DND-41 (cell line): ENCODE results near the gene DMPK.

ENCODE experiments used
- ATAC-seq: fragments of 200-7000 bp; cut with Tn5 transposase; 3 replicates; pipeline ENCODE4 v1.9.1; 2021; ENCODE audit warnings: low read depth; ENCODE audit not compliant: insufficient read depth
- DNase-seq: peaks from one replicate; pipeline ENCODE4 v3.0.0-alpha.2; 2020
- H2AFZ ChIP-seq: 2 replicates; pipeline ENCODE4 v1.6.0; 2012; ENCODE audit warnings: low read depth, low read length
- H3K27ac ChIP-seq: 2 replicates; pipeline ENCODE4 v1.5.1; 2012; ENCODE audit warnings: low read length, inconsistent platforms
- H3K27me3 ChIP-seq: fragments of 200-600 bp; sonication (generic); 2 replicates; pipeline ENCODE4 v1.6.0; 2012; ENCODE audit warnings: low read length, mild to moderate bottlenecking, inconsistent platforms; ENCODE audit not compliant: insufficient read depth, poor library complexity
- H3K36me3 ChIP-seq: 2 replicates; pipeline ENCODE4 v1.5.1; 2012; ENCODE audit warnings: low read length, inconsistent platforms; ENCODE audit not compliant: insufficient read depth
- H3K4me1 ChIP-seq: 2 replicates; pipeline ENCODE4 v1.5.1; 2012; ENCODE audit warnings: mild to moderate bottlenecking, low read length; ENCODE audit not compliant: insufficient read depth
- H3K4me2 ChIP-seq: 2 replicates; pipeline ENCODE4 v1.6.0; 2012; ENCODE audit warnings: mild to moderate bottlenecking, moderate library complexity, low read length, inconsistent platforms; ENCODE audit not compliant: insufficient read depth
- H3K4me3 ChIP-seq, 2 experiments: fragments of 200-600 bp in 1 of 2; shearing (Covaris generic) in 1 of 2; 2 replicates each; pipeline ENCODE4 v1.5.1; 2012 to 2016; ENCODE audit warnings: inconsistent platforms in 2 of 2, low read length in 2 of 2, mild to moderate bottlenecking in 2 of 2, low read depth in 1 of 2, moderate library complexity in 1 of 2
- H3K79me2 ChIP-seq: 2 replicates; pipeline ENCODE4 v1.6.0; 2012; ENCODE audit warnings: low read length, inconsistent platforms; ENCODE audit not compliant: insufficient read depth
- H3K9ac ChIP-seq: 2 replicates; pipeline ENCODE4 v1.6.0; 2012; ENCODE audit warnings: low read depth, mild to moderate bottlenecking, inconsistent platforms, low read length, moderate library complexity
- H3K9me3 ChIP-seq: 2 replicates; pipeline ENCODE4 v1.5.1; 2012; ENCODE audit warnings: low read length, moderate library complexity, mild to moderate bottlenecking, inconsistent platforms; ENCODE audit not compliant: insufficient read depth, severe bottlenecking
- H4K20me1 ChIP-seq: 2 replicates; pipeline ENCODE4 v1.6.0; 2012; ENCODE audit warnings: low read length; ENCODE audit not compliant: insufficient read depth
- CTCF ChIP-seq: IDR thresholded peaks from 2 replicates; pipeline ENCODE4 v1.5.1; 2012; ENCODE audit warnings: borderline replicate concordance, low read length, moderate library complexity, mild to moderate bottlenecking; ENCODE audit not compliant: poor library complexity, severe bottlenecking; ENCODE audit errors: extremely low read depth
- EZH2 ChIP-seq: IDR thresholded peaks from 3 replicates; pipeline ENCODE4 v1.6.1; 2012; ENCODE audit warnings: borderline replicate concordance, low read depth, mild to moderate bottlenecking, moderate library complexity, low read length, inconsistent platforms; ENCODE audit not compliant: severe bottlenecking

The DMPK gene

GRCh38 chr19:45816236-45817009 lies 34.1 kb upstream of the DMPK start:
- Histone ChIP-seq H3K79me2 (no peaks in the 10 kb centered on the region), H3K27ac (no peak overlapping the region), H2AFZ (no peak overlapping the region), H3K4me2 (no peak overlapping the region), H3K4me3 (no peak overlapping the region), H3K27me3 (no peaks in the 10 kb centered on the region), H3K36me3 (peaks cover 50% of the 10 kb centered on the region), H4K20me1 (peaks cover 12% of the 10 kb centered on the region), H3K4me1 (peaks cover 6% of the 10 kb centered on the region), H3K9me3 (no peaks in the 10 kb centered on the region), H3K9ac (no peak overlapping the region)
- TF ChIP-seq EZH2: no peak
- TF ChIP-seq CTCF: no peak
- ATAC-seq: no peak
- no peak for DNase-seq

- DNase-seq: no peak
- no peak for ATAC-seq
- Histone ChIP-seq H3K27me3 (no peaks in the 10 kb centered on the region), H3K9ac (no peak overlapping the region), H2AFZ (no peak overlapping the region), H3K4me2 (no peak overlapping the region), H3K36me3 (peaks cover 43% of the 10 kb centered on the region), H3K4me1 (peaks cover 9% of the 10 kb centered on the region), H3K4me3 (no peak overlapping the region), H3K9me3 (no peaks in the 10 kb centered on the region), H3K79me2 (no peaks in the 10 kb centered on the region), H3K27ac (no peak overlapping the region), H4K20me1 (peaks cover 12% of the 10 kb centered on the region)
- TF ChIP-seq CTCF (no peak), EZH2 (no peak)
Observed at GRCh38 chr19:45815481-45816216, 33.4 kb upstream of the DMPK start.

GRCh38 chr19:45814851-45815480 lies 32.7 kb upstream of the DMPK start, which contains the start of gene RSPH6A:
Gene RSPH6A (minus strand): TSS chr19:45815308. CDS start chr19:45815176, 132 bp downstream.
- Histone ChIP-seq H4K20me1 (peaks cover 12% of the 10 kb centered on the region), H3K4me1 (peaks cover 16% of the 10 kb centered on the region), H3K4me3 (no peak within 1 kb of the TSS), H3K4me2 (no peak within 1 kb of the TSS), H3K79me2 (no peaks in the 10 kb centered on the region), H2AFZ (no peak within 1 kb of the TSS), H3K9ac (no peak within 1 kb of the TSS), H3K9me3 (no peaks in the 10 kb centered on the region), H3K36me3 (peaks cover 38% of the 10 kb centered on the region), H3K27me3 (no peaks in the 10 kb centered on the region), H3K27ac (no peak within 1 kb of the TSS)
- ATAC-seq (no peak), DNase-seq (no peak)
- TF ChIP-seq EZH2: no peak
- TF ChIP-seq CTCF: no peak
